ENCODE measurements around the gene CBARP.
A peak's percentile ranks its signal among the peaks of the same experiment; 100 is the strongest.
"Not testable (repeated sequence)": the region's sequence is repeated elsewhere in the genome, so short reads cannot be mapped to it uniquely, and the experiment has no call there.

Gene CBARP

GRCh38 chr19:1206864-1207450, 30.8 kb downstream of the CBARP start:
- peak overlapping the region; percentile 79 to 86 for H3K9ac ChIP-seq (ENCODE audit: low read depth in 1 of 2, low read length in 2 of 2)
- no peaks in the 10 kb centered on the region for H3K9me3 ChIP-seq (ENCODE audit: control insufficient read depth in 2 of 2, low read length in 2 of 2)
- H3K36me3 ChIP-seq (ENCODE audit: control insufficient read depth in 2 of 2, insufficient read depth in 2 of 2, low read length in 2 of 2) = no peaks in the 10 kb centered on the region
- peaks cover 39 to 49% of the 10 kb centered on the region in 2 donors for H3K4me1 ChIP-seq (ENCODE audit: control insufficient read depth in 2 of 2, insufficient read depth in 2 of 2, low read length in 2 of 2)
- H3K27me3 ChIP-seq (ENCODE audit: control insufficient read depth in 2 of 2, insufficient read depth in 2 of 2, low read length in 2 of 2) = no peaks in the 10 kb centered on the region
- peak overlapping the region; percentile 68 to 89 for H3K4me3 ChIP-seq (ENCODE audit: low read length in 2 of 2)
- peak overlapping the region; percentile 77 to 88 for H3K27ac ChIP-seq (ENCODE audit: low read depth in 2 of 2, low read length in 2 of 2)

- Histone ChIP-seq H3K4me1 (ENCODE audit: control insufficient read depth in 2 of 2, insufficient read depth in 2 of 2, low read length in 2 of 2) (peaks cover 39 to 49% of the 10 kb centered on the region in 2 donors), H3K9ac (ENCODE audit: low read depth in 1 of 2, low read length in 2 of 2) (peak overlapping the region; percentile 79 to 86), H3K9me3 (ENCODE audit: control insufficient read depth in 2 of 2, low read length in 2 of 2) (no peaks in the 10 kb centered on the region), H3K27me3 (ENCODE audit: control insufficient read depth in 2 of 2, insufficient read depth in 2 of 2, low read length in 2 of 2) (no peaks in the 10 kb centered on the region), H3K27ac (ENCODE audit: low read depth in 2 of 2, low read length in 2 of 2) (peak overlapping the region; percentile 77 to 88), H3K4me3 (ENCODE audit: low read length in 2 of 2) (peak overlapping the region; percentile 68 to 89), H3K36me3 (ENCODE audit: control insufficient read depth in 2 of 2, insufficient read depth in 2 of 2, low read length in 2 of 2) (no peaks in the 10 kb centered on the region)
Measured at GRCh38 chr19:1206150-1206863, 31.5 kb downstream of the CBARP start.

- Histone ChIP-seq H3K4me1 (ENCODE audit: control insufficient read depth in 2 of 2, insufficient read depth in 2 of 2, low read length in 2 of 2) (peaks cover 39 to 49% of the 10 kb centered on the region in 2 donors), H3K4me3 (ENCODE audit: low read length in 2 of 2) (peak within 1 kb of the TSS; percentile 80 to 89), H3K27ac (ENCODE audit: low read depth in 2 of 2, low read length in 2 of 2) (peak within 1 kb of the TSS; percentile 78 to 88), H3K27me3 (ENCODE audit: control insufficient read depth in 2 of 2, insufficient read depth in 2 of 2, low read length in 2 of 2) (no peaks in the 10 kb centered on the region), H3K36me3 (ENCODE audit: control insufficient read depth in 2 of 2, insufficient read depth in 2 of 2, low read length in 2 of 2) (no peaks in the 10 kb centered on the region), H3K9me3 (ENCODE audit: control insufficient read depth in 2 of 2, low read length in 2 of 2) (no peaks in the 10 kb centered on the region), H3K9ac (ENCODE audit: low read depth in 1 of 2, low read length in 2 of 2) (peak within 1 kb of the TSS; percentile 85 to 86)
Measured at GRCh38 chr19:1205114-1206099, 32.4 kb downstream of the CBARP start, which contains the start of gene STK11. Gene STK11, plus strand, starts transcription at chr19:1205778. Its CDS starts 1,136 bp downstream, at chr19:1206914.

- peaks cover 15 to 22% of the 10 kb centered on the region in 2 donors for H3K4me1 ChIP-seq (ENCODE audit: control insufficient read depth in 2 of 2, insufficient read depth in 2 of 2, low read length in 2 of 2)
- not testable (repeated sequence) for H3K27me3 ChIP-seq (ENCODE audit: control insufficient read depth in 2 of 2, insufficient read depth in 2 of 2, low read length in 2 of 2); H3K27ac ChIP-seq (ENCODE audit: low read depth in 2 of 2, low read length in 2 of 2); H3K9ac ChIP-seq (ENCODE audit: low read depth in 1 of 2, low read length in 2 of 2); H3K4me3 ChIP-seq (ENCODE audit: low read length in 2 of 2); H3K9me3 ChIP-seq (ENCODE audit: control insufficient read depth in 2 of 2, low read length in 2 of 2); H3K36me3 ChIP-seq (ENCODE audit: control insufficient read depth in 2 of 2, insufficient read depth in 2 of 2, low read length in 2 of 2)
Measured at GRCh38 chr19:1200614-1201013, 37.2 kb downstream of the CBARP start.

GRCh38 chr19:1199531-1199930, 38.3 kb downstream of the CBARP start:
- H3K4me3 ChIP-seq (ENCODE audit: low read length in 2 of 2) = no peak overlapping the region
- H3K36me3 ChIP-seq (ENCODE audit: control insufficient read depth in 2 of 2, insufficient read depth in 2 of 2, low read length in 2 of 2) = no peaks in the 10 kb centered on the region
- no peak overlapping the region for H3K9ac ChIP-seq (ENCODE audit: low read depth in 1 of 2, low read length in 2 of 2)
- H3K9me3 ChIP-seq (ENCODE audit: control insufficient read depth in 2 of 2, low read length in 2 of 2) = no peaks in the 10 kb centered on the region
- H3K27me3 ChIP-seq (ENCODE audit: control insufficient read depth in 2 of 2, insufficient read depth in 2 of 2, low read length in 2 of 2) = no peaks in the 10 kb centered on the region
- H3K27ac ChIP-seq (ENCODE audit: low read depth in 2 of 2, low read length in 2 of 2) = no peak overlapping the region
- peaks cover 11 to 16% of the 10 kb centered on the region in 2 donors for H3K4me1 ChIP-seq (ENCODE audit: control insufficient read depth in 2 of 2, insufficient read depth in 2 of 2, low read length in 2 of 2)

GRCh38 chr19:1189419-1189818, 48.4 kb downstream of the CBARP start:
- H3K4me3 ChIP-seq (ENCODE audit: low read length in 2 of 2) = no peak overlapping the region
- no peak overlapping the region for H3K9ac ChIP-seq (ENCODE audit: low read depth in 1 of 2, low read length in 2 of 2)
- no peaks in the 10 kb centered on the region for H3K9me3 ChIP-seq (ENCODE audit: control insufficient read depth in 2 of 2, low read length in 2 of 2)
- H3K27me3 ChIP-seq (ENCODE audit: control insufficient read depth in 2 of 2, insufficient read depth in 2 of 2, low read length in 2 of 2) = no peaks in the 10 kb centered on the region
- no peak overlapping the region for H3K27ac ChIP-seq (ENCODE audit: low read depth in 2 of 2, low read length in 2 of 2)
- peaks cover 0 to 2% of the 10 kb centered on the region in 2 donors for H3K4me1 ChIP-seq (ENCODE audit: control insufficient read depth in 2 of 2, insufficient read depth in 2 of 2, low read length in 2 of 2)
- no peaks in the 10 kb centered on the region for H3K36me3 ChIP-seq (ENCODE audit: control insufficient read depth in 2 of 2, insufficient read depth in 2 of 2, low read length in 2 of 2)

GRCh38 chr19:1183543-1184172, 54.1 kb downstream of the CBARP start:
- H3K36me3 ChIP-seq (ENCODE audit: control insufficient read depth in 2 of 2, insufficient read depth in 2 of 2, low read length in 2 of 2) = no peaks in the 10 kb centered on the region
- peak overlapping the region; percentile 23 to 64 for H3K27ac ChIP-seq (ENCODE audit: low read depth in 2 of 2, low read length in 2 of 2)
- peak overlapping the region in 1 of 2 donors; percentile 39 for H3K9ac ChIP-seq (ENCODE audit: low read depth in 1 of 2, low read length in 2 of 2)
- H3K9me3 ChIP-seq (ENCODE audit: control insufficient read depth in 2 of 2, low read length in 2 of 2) = no peaks in the 10 kb centered on the region
- no peaks in the 10 kb centered on the region for H3K27me3 ChIP-seq (ENCODE audit: control insufficient read depth in 2 of 2, insufficient read depth in 2 of 2, low read length in 2 of 2)
- H3K4me1 ChIP-seq (ENCODE audit: control insufficient read depth in 2 of 2, insufficient read depth in 2 of 2, low read length in 2 of 2) = peaks cover 17 to 28% of the 10 kb centered on the region in 2 donors
- no peak overlapping the region for H3K4me3 ChIP-seq (ENCODE audit: low read length in 2 of 2)

- H3K36me3 ChIP-seq (ENCODE audit: control insufficient read depth in 2 of 2, insufficient read depth in 2 of 2, low read length in 2 of 2) = no peaks in the 10 kb centered on the region
Measured at GRCh38 chr19:1182727-1183126, 55.1 kb downstream of the CBARP start.

GRCh38 chr19:1182068-1182467, 55.7 kb downstream of the CBARP start:
- no peaks in the 10 kb centered on the region for H3K9me3 ChIP-seq (ENCODE audit: control insufficient read depth in 2 of 2, low read length in 2 of 2)
- peak overlapping the region in 1 of 2 donors; percentile 30 for H3K9ac ChIP-seq (ENCODE audit: low read depth in 1 of 2, low read length in 2 of 2)
- no peaks in the 10 kb centered on the region for H3K36me3 ChIP-seq (ENCODE audit: control insufficient read depth in 2 of 2, insufficient read depth in 2 of 2, low read length in 2 of 2)
- H3K27ac ChIP-seq (ENCODE audit: low read depth in 2 of 2, low read length in 2 of 2) = peak overlapping the region; percentile 32 to 43
- H3K27me3 ChIP-seq (ENCODE audit: control insufficient read depth in 2 of 2, insufficient read depth in 2 of 2, low read length in 2 of 2) = no peaks in the 10 kb centered on the region
- peaks cover 17 to 31% of the 10 kb centered on the region in 2 donors for H3K4me1 ChIP-seq (ENCODE audit: control insufficient read depth in 2 of 2, insufficient read depth in 2 of 2, low read length in 2 of 2)
- no peak overlapping the region for H3K4me3 ChIP-seq (ENCODE audit: low read length in 2 of 2)

More at GRCh38 chr19:1182727-1183126, 55.1 kb downstream of the CBARP start:
- Histone ChIP-seq H3K9me3 (ENCODE audit: control insufficient read depth in 2 of 2, low read length in 2 of 2) (no peaks in the 10 kb centered on the region), H3K4me1 (ENCODE audit: control insufficient read depth in 2 of 2, insufficient read depth in 2 of 2, low read length in 2 of 2) (peaks cover 17 to 30% of the 10 kb centered on the region in 2 donors), H3K9ac (ENCODE audit: low read depth in 1 of 2, low read length in 2 of 2) (no peak overlapping the region), H3K27ac (ENCODE audit: low read depth in 2 of 2, low read length in 2 of 2) (no peak overlapping the region), H3K27me3 (ENCODE audit: control insufficient read depth in 2 of 2, insufficient read depth in 2 of 2, low read length in 2 of 2) (no peaks in the 10 kb centered on the region), H3K4me3 (ENCODE audit: low read length in 2 of 2) (no peak overlapping the region)

Data from mucosa of rectum (tissue), 2 donors.